Measurements from ENCODE around the gene MS4A1.
"Not testable (repeated sequence)": the region's sequence is repeated elsewhere in the genome, so short reads cannot be mapped to it uniquely, and the experiment has no call there.

Gene MS4A1

DNA sequence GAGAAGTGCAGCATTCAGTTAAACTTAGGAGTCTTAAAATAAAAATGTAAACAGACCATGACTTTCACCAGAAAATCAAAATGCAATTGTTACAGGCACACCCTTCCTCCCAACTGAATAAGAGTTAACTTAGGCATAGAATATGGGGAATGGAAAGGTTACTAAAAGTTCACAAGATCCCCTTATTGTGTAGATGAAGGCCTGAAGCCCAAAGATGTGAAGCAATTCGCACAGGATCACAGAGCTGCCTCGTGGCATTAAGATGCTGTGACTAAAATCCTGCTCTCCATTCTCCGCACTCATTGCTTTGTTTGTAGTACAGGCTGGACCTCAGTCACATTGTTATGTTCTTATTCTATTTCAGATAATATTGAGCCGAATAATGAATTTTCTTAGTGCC is 22.2 kb upstream of the MS4A1 start:
- H3K36me3 ChIP-seq (ENCODE audit: insufficient read depth, low read length), result no peaks in the 10 kb centered on the region
- H2AFZ ChIP-seq (ENCODE audit: low read length), result no peak overlapping the region
- no peaks in the 10 kb centered on the region for H3K9me3 ChIP-seq (ENCODE audit: insufficient read depth, low read depth, low read length)
- H3K4me2 ChIP-seq (ENCODE audit: low read depth, low read length, poor library complexity, severe bottlenecking), result no peak overlapping the region
- no peaks in the 10 kb centered on the region for H4K20me1 ChIP-seq (ENCODE audit: insufficient read depth, low read length, poor library complexity, severe bottlenecking)
- no peak overlapping the region for H3K9ac ChIP-seq (ENCODE audit: low read depth, low read length, poor library complexity, severe bottlenecking)
- no peaks in the 10 kb centered on the region for H3K79me2 ChIP-seq (ENCODE audit: insufficient read depth, low read length)
- no peaks in the 10 kb centered on the region for H3K27me3 ChIP-seq (ENCODE audit: insufficient read depth, low read length, poor library complexity, severe bottlenecking)
- no peaks in the 10 kb centered on the region for H3K9me2 ChIP-seq (replicated peaks; ENCODE audit: low read depth, low read length)
- H3K4me3 ChIP-seq (ENCODE audit: low read length, poor library complexity, severe bottlenecking), result no peak overlapping the region
- no peaks in the 10 kb centered on the region for H3F3A ChIP-seq (ENCODE audit: low read depth)
- peaks cover 5% of the 10 kb centered on the region for H3K4me1 ChIP-seq (ENCODE audit: insufficient read depth, low read length, poor library complexity, severe bottlenecking)
- no peak for TF ChIP-seq EZH2phosphoT487 (IDR thresholded peaks at IDR 0.05; ENCODE audit: borderline replicate concordance)
- TF ChIP-seq, protein P1, sequence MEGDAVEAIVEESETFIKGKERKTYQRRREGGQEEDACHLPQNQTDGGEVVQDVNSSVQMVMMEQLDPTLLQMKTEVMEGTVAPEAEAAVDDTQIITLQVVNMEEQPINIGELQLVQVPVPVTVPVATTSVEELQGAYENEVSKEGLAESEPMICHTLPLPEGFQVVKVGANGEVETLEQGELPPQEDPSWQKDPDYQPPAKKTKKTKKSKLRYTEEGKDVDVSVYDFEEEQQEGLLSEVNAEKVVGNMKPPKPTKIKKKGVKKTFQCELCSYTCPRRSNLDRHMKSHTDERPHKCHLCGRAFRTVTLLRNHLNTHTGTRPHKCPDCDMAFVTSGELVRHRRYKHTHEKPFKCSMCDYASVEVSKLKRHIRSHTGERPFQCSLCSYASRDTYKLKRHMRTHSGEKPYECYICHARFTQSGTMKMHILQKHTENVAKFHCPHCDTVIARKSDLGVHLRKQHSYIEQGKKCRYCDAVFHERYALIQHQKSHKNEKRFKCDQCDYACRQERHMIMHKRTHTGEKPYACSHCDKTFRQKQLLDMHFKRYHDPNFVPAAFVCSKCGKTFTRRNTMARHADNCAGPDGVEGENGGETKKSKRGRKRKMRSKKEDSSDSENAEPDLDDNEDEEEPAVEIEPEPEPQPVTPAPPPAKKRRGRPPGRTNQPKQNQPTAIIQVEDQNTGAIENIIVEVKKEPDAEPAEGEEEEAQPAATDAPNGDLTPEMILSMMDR (conservative IDR thresholded peaks at IDR 0.05; ENCODE audit: low read length), result no peak

DNA sequence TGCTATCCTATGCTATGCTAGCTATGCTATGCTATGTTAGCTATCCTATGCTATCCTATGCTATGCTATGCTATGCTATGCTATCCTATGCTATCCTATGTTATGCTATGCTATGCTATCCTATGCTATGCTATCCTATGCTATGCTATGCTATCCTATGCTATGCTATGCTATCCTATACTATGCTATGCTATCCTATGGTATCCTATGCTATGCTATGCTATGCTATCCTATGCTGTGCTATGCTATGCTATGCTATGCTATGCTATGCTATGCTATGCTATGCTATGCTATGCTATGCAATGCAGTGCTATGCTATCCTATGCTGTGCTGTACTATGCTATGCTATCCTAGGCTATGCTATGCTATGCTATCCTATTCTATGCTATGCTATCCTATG is 8.6 kb upstream of the MS4A1 start:
- Histone ChIP-seq H3K9ac (ENCODE audit: low read depth, low read length, poor library complexity, severe bottlenecking) (no peak overlapping the region), H3K9me2 (replicated peaks; ENCODE audit: low read depth, low read length) (no peaks in the 10 kb centered on the region), H3F3A (ENCODE audit: low read depth) (no peaks in the 10 kb centered on the region), H3K4me2 (ENCODE audit: low read depth, low read length, poor library complexity, severe bottlenecking) (peak overlapping the region; percentile 50), H3K27me3 (ENCODE audit: insufficient read depth, low read length, poor library complexity, severe bottlenecking) (no peaks in the 10 kb centered on the region), H2AFZ (ENCODE audit: low read length) (peak overlapping the region; percentile 89; the same call in 1 of the 2 replicates), H3K79me2 (ENCODE audit: insufficient read depth, low read length) (no peaks in the 10 kb centered on the region), H3K4me1 (ENCODE audit: insufficient read depth, low read length, poor library complexity, severe bottlenecking) (peaks cover 4% of the 10 kb centered on the region), H3K9me3 (ENCODE audit: insufficient read depth, low read depth, low read length) (no peaks in the 10 kb centered on the region), H3K4me3 (ENCODE audit: low read length, poor library complexity, severe bottlenecking) (peak overlapping the region; percentile 55), H3K36me3 (ENCODE audit: insufficient read depth, low read length) (no peaks in the 10 kb centered on the region), H4K20me1 (ENCODE audit: insufficient read depth, low read length, poor library complexity, severe bottlenecking) (no peaks in the 10 kb centered on the region)
- TF ChIP-seq EZH2phosphoT487 (IDR thresholded peaks at IDR 0.05; ENCODE audit: borderline replicate concordance), result no peak

DNA sequence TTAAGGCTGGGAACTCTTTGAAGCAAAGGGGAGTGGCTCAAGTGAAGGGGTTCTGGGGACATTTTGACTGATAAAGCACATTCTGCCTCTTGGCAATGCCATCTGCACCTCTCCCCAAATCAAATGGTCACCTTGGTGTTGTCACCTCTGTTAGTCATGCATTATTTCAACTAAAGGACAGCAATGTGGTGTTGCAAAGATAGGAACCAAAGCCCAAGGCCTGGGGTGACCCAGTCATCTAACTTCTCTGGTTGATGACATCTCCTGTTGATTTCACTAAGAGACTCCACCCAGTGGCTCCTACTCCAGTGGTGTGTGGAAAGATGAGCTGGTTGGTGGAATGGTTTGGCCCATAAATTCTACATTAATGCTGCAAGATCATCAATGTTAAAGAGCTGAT is 7.8 kb upstream of the MS4A1 start:
- no peaks in the 10 kb centered on the region for H3K9me3 ChIP-seq (ENCODE audit: insufficient read depth, low read depth, low read length)
- no peaks in the 10 kb centered on the region for H4K20me1 ChIP-seq (ENCODE audit: insufficient read depth, low read length, poor library complexity, severe bottlenecking)
- H3F3A ChIP-seq (ENCODE audit: low read depth), result no peaks in the 10 kb centered on the region
- H3K4me3 ChIP-seq (ENCODE audit: low read length, poor library complexity, severe bottlenecking), result no peak overlapping the region
- H3K36me3 ChIP-seq (ENCODE audit: insufficient read depth, low read length), result no peaks in the 10 kb centered on the region
- H3K79me2 ChIP-seq (ENCODE audit: insufficient read depth, low read length), result no peaks in the 10 kb centered on the region
- no peaks in the 10 kb centered on the region for H3K27me3 ChIP-seq (ENCODE audit: insufficient read depth, low read length, poor library complexity, severe bottlenecking)
- peaks cover 4% of the 10 kb centered on the region for H3K4me1 ChIP-seq (ENCODE audit: insufficient read depth, low read length, poor library complexity, severe bottlenecking)
- TF ChIP-seq, protein P1 (conservative IDR thresholded peaks at IDR 0.05; ENCODE audit: low read length), result no peak
- no peak for TF ChIP-seq EZH2phosphoT487 (IDR thresholded peaks at IDR 0.05; ENCODE audit: borderline replicate concordance)
- no peak overlapping the region for H2AFZ ChIP-seq (ENCODE audit: low read length)
- H3K9me2 ChIP-seq (replicated peaks; ENCODE audit: low read depth, low read length), result no peaks in the 10 kb centered on the region
- no peak overlapping the region for H3K9ac ChIP-seq (ENCODE audit: low read depth, low read length, poor library complexity, severe bottlenecking)
- no peak overlapping the region for H3K4me2 ChIP-seq (ENCODE audit: low read depth, low read length, poor library complexity, severe bottlenecking)

DNA sequence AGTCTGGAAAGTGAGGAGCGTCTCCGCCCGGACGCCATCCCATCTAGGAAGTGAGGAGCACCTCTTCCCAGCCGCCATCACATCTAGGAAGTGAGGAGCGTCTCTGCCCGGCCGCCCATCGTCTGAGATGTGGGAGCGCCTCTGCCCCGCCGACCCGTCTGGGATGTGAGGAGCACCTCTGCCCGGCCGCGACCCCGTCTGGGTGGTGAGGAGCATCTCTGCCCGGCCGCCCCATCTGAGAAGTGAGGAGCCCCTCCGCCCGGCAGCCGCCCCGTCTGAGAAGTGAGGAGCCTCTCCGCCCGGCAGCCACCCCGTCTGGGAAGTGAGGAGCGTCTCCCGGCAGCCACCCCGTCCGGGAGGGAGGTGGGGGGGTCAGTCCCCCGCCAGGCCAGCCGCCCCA is 4.5 kb upstream of the MS4A1 start:
- not testable (repeated sequence) for H3K9ac ChIP-seq (ENCODE audit: low read depth, low read length, poor library complexity, severe bottlenecking); H3F3A ChIP-seq (ENCODE audit: low read depth); H3K27me3 ChIP-seq (ENCODE audit: insufficient read depth, low read length, poor library complexity, severe bottlenecking); H2AFZ ChIP-seq (ENCODE audit: low read length); H4K20me1 ChIP-seq (ENCODE audit: insufficient read depth, low read length, poor library complexity, severe bottlenecking); H3K36me3 ChIP-seq (ENCODE audit: insufficient read depth, low read length); H3K79me2 ChIP-seq (ENCODE audit: insufficient read depth, low read length); H3K4me2 ChIP-seq (ENCODE audit: low read depth, low read length, poor library complexity, severe bottlenecking); H3K9me3 ChIP-seq (ENCODE audit: insufficient read depth, low read depth, low read length); H3K9me2 ChIP-seq (replicated peaks; ENCODE audit: low read depth, low read length); H3K4me3 ChIP-seq (ENCODE audit: low read length, poor library complexity, severe bottlenecking)
- peaks cover 11% of the 10 kb centered on the region for H3K4me1 ChIP-seq (ENCODE audit: insufficient read depth, low read length, poor library complexity, severe bottlenecking)

All from Loucy (cell line).